Measurements from ENCODE around the gene PARP12.

Gene PARP12

GRCh38 chr7:139990142-139990535 is 72.6 kb downstream of the PARP12 start:
- DNase-seq: no peak

DNA sequence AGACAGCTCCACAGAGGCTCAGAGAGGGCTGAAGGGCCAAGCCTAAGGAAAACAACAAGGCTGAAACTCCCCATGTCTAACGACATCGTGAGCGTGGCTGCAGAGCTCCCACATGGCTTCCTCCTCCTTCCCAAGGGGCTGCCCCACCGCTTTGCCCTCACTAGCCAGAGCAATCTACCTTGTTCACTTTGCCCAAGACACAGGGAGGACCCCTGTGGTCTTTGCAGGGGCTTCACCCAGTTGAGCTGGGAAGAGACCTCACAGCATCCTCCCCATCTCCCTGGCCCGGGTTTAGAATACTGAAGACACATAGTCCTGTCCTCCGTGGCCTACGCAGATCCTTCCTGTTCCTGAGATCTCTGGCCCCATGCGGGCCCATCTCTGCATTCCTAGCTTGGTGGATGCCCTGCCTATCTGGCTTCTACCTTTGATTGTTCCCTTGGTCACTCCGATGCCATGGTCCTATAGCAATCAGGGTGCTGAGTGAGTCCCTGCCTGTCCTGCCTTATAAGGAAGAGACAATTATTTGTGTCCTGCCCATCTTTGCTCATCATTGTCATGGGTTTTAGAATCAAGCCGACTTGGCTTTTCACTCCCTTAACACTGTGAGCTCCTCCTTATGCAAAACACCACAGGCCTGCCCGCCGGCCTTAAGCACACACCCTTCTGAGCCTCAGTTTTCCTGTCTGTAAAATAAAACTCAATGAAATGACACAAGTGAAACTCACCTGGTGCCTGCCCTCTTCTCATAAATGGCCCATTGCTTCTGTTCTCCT is 73.2 kb downstream of the PARP12 start:
- DNase-seq: no peak

DNA sequence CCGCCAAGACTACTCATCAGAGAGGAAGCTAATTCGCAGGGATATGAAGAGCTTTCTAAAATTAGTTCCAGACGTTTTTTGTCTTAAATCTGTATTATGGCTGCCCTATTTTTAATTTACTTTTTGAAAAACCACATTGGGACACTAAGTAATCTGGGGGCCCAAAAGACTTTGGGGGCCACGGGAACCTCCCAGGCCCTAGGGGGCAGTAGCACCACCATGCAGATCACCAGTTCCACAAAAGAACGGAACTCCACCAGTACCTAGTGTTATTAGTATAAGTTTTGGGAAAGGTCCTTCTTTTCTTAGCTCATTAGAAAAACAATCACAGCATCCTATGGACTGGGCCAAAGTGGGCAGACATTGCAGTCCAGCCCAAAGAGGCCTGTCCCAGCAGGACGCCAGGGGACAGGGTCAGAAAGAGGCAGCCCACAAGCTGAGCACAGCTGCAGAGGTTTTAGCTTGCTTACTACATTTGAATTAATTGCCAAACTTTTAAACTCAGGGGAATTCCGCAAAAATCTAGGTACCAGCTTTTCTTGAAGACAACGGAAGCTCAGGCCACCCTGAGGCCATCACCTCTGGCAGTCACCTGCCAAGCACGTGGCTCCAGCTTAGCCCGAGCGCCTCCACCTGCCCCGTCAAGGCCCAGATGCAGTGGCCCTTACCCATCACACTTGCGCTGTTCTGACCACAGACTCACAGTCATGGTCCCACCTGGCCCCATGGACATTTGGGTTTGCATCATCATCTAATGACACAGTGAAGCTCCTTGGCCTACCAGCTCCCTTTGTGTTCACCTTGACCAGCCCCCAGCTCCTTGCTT is 74.8 kb downstream of the PARP12 start:
- DNase-seq: no peak

GRCh38 chr7:139985811-139986210 is 76.9 kb downstream of the PARP12 start:
- DNase-seq: no peak

- no peak for DNase-seq
Observed at GRCh38 chr7:139984642-139985539, 77.9 kb downstream of the PARP12 start.

DNA sequence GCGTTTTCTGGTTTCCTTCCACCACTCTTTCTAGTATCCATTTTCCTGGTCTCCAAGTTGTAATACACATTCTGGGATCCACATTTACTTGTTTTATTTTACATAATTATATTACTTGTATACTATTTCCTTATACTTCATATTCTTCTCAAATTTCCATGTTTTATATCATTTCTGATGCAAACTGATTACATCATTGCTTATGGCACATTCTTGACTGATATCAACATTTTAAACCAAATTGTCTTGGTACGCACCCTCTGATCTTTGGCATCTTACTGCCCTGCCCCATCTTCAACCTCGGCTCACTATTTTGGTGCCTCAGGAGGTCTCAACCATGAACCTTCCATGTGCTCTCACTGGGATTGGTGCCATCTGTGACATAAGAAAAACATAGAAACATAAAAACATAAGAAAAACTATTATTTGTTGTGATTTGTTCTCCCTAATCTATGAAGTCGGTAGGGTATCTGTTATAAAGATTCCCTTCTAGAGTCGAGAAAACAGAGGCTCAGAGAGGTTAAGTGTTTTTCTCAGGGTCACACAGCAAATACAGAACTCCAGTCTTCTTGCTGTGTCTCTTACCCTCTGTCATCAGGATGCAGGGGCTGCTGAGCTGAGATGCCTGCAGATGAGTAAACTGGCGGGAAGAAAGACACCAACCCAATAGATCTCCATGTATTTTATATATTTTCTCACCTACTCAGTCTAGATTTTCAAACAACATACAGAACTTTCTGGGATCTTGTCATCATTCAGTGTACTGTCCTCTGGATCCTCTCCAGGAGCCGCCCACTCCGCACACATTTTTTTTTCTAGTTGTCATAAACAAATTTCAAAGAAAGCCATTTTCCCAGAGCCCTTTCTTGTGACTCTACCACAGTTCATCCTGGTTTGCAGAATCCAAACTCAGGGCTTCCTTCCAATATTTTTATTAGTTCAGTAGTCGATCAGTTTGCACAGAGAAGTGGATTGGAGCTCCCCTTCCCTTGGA is 79.5 kb downstream of the PARP12 start:
- DNase-seq: no peak

DNA sequence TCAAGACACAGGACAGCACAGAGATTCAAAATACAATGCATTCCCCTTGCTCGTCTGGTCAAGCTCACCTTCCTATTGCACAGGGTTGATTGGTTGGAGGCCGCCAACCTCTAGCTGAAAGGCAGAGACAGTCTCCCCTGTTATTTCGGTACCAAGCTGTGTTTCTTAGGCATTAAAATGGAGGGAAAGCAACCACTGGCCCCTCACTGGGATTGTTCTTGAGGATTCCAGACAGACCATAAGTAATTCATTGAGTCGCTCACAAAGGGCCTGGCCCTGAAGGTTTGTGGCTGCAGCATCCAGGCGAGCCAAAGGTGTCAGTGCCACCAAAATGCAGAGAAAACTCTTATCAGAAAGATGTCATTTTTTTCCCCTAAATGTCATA is 81.2 kb downstream of the PARP12 start:
- DNase-seq: no peak

- no peak for DNase-seq
Observed at GRCh38 chr7:139976838-139977656, 85.7 kb downstream of the PARP12 start.

GRCh38 chr7:139976055-139976837 is 86.5 kb downstream of the PARP12 start:
- DNase-seq: no peak

GRCh38 chr7:139974179-139974811 is 88.5 kb downstream of the PARP12 start:
- DNase-seq: no peak

All from 8988T (cell line).